Measurements from ENCODE around the gene ADAP1. TPM values are rescaled to one million over a fixed set of nuclear protein-coding genes. Genes with fewer than 3 reads are reported as not detected.

ADAP1 gene
- total and polyA plus RNA-seq, 3 experiments from 2014 or later, result 37.7 to 77.3 (median 67.7) TPM

DNA sequence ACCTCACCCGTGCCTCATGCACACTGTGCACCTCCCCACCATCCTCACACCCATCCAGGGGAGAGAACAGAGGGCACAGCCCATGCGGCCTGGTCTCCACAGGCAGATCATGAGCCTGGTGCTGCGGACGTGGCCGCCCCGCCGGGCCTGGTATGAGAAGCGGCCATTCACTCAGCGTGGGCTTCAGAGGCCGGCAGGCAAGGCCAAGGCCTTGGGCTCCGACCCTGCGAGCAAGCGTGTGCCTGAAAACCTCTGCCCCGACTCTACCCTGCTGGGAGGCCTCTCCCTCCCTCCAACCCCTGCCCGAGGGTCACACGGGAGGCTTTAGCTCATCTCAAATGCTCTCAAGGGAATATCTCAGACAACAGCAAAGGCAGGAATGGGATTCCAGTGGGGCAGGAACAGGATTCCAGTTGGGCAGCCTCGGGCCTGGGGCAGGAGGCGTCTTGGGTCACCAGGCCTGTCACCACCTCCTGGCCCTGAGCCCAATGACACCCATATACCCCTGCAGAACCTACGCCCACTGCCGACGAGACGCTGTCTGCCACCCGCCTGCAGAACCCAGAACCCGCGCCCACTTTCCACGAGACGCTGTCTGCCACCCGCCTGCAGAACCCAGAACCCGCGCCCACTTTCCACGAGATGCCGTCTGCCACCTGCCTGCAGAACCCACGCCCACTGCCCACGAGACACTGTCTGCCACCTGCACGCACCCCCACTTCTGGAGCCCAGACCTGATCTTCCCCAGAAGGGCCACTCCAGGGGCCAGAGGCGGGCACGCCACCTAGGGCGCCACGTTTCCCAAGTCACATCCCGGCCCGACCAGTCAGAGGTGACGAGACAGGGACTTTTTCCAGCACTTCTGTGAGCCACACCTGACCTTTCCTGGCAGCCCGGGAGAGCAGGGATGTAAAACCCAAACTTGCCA, 38.9 kb downstream of the ADAP1 start:
- Mint-ChIP-seq H3K4me1 (peaks cover 13 to 19% (median 16%) of the 10 kb centered on the region in 3 donors), H3K27me3 (no peaks in the 10 kb centered on the region), H3K9me3 (no peaks in the 10 kb centered on the region), H3K4me3 (no peak overlapping the region), H3K36me3 (peaks cover 0 to 1% (median 0%) of the 10 kb centered on the region in 3 donors), H3K27ac (peak overlapping the region in 5 of 8 donors; percentile 17 to 86 (median 52))
- H3K27ac ChIP-seq (ENCODE audit: low read depth, low read length), result no peak overlapping the region
- H3K36me3 ChIP-seq (ENCODE audit: insufficient read depth, low read length), result no peaks in the 10 kb centered on the region
- ChIA-PET POLR2A (no interaction called here), CTCF (no interaction called here)
- DNase-seq, result no peak
- peaks cover under 1% of the 10 kb centered on the region for H3K4me1 ChIP-seq (ENCODE audit: insufficient read depth, low read length)
- no peaks in the 10 kb centered on the region for H3K27me3 ChIP-seq (ENCODE audit: insufficient read depth, low read length, poor library complexity, severe bottlenecking)
- no peaks in the 10 kb centered on the region for H3K9me3 ChIP-seq (ENCODE audit: low read length)
- no peak overlapping the region for H3K4me3 ChIP-seq (ENCODE audit: low read length)

GRCh38 chr7:914521-915194, 39.8 kb downstream of the ADAP1 start:
- Histone ChIP-seq H3K27ac (ENCODE audit: low read depth, low read length) (no peak overlapping the region), H3K27me3 (ENCODE audit: insufficient read depth, low read length, poor library complexity, severe bottlenecking) (no peaks in the 10 kb centered on the region), H3K4me1 (ENCODE audit: insufficient read depth, low read length) (peaks cover 9% of the 10 kb centered on the region), H3K4me3 (ENCODE audit: low read length) (no peak overlapping the region), H3K9me3 (ENCODE audit: low read length) (no peaks in the 10 kb centered on the region), H3K36me3 (ENCODE audit: insufficient read depth, low read length) (no peaks in the 10 kb centered on the region)
- no peaks in the 10 kb centered on the region for H3K9me3 Mint-ChIP-seq
- DNase-seq, result no peak
- peak overlapping the region in 1 of 8 donors; percentile 17 for H3K27ac Mint-ChIP-seq
- H3K4me3 Mint-ChIP-seq, result no peak overlapping the region
- ChIA-PET POLR2A (no interaction called here), CTCF (no interaction called here)
- no peaks in the 10 kb centered on the region for H3K27me3 Mint-ChIP-seq
- H3K4me1 Mint-ChIP-seq, result peaks cover 19 to 25% (median 20%) of the 10 kb centered on the region in 3 donors
- H3K36me3 Mint-ChIP-seq, result peaks cover 0 to 1% (median 0%) of the 10 kb centered on the region in 3 donors

DNA sequence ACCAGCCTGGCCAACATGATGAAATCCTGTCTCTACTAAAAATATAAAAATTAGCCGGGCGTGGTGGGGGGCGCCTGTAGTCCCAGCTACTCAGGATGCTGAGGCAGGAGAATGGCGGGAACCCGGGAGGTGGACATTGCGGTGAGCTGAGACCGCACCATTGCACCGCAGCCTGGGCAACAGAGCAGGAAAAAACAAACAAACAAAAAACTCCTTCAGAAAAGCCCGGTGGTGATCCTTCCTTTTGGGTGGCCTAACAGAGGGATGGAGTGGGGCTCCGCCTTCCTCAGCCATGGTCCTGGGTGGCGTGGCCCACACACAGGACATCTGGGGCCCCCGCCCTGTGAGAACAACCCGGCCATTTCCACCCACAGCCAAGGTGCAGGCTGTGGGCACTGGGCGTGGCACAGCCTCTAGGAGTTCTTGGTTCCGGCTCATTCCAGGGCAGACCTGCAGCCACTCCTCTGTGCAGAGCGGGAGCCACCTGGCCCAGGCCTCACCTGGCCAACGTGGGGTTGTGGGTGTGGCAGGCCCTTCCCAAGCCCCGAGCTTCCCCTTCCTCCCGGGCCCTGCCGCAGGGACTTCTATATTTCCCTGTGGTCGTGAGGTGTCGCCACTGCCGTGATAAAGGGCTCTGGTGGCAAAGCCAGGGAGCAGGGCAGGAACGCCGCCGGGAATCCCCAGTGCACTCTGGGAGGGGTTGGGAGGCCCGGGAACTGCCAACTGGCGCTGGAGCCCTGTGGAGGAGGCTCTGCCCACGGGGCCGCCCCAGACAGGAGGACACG, 40.6 kb downstream of the ADAP1 start:
- POLR2A ChIA-PET, result no interaction called here
- CTCF ChIA-PET, result no interaction called here

DNA sequence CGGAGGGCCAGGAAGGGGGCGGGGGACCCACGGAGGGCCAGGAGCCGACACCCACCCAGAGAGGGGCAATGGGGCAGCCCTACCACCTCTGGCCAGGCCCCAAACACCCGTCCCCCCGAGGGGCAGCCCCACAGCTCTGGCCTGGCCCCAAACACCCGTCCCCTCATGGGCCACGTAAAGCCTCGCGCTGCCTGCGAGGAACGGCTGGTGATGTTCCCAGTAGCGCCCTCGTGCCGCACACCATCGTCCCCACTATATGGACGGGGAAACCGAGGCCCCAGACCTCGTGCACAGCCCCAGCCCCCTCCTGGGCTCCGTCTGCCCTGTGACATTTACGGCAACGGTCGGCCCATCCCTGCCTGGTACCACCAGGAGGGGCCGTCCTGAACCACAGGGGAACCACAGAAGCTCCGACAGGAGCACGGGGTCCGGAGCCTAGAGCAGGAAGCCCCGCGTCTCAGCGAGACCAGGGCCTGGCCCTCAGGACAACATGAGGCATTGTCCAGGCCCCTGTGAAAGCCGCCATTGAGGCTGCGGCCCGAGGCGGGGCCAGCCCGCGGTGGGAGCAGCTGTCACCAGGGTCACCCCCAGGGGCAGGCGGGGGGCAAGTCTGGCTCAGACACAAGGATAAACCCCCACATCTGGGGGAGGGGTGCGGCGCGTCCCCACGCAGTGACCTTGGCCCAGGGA, 42.5 kb downstream of the ADAP1 start:
- CTCF ChIA-PET, result no interaction called here
- Mint-ChIP-seq H3K9me3 (no peaks in the 10 kb centered on the region), H3K4me1 (peaks cover 12 to 23% (median 16%) of the 10 kb centered on the region in 3 donors), H3K27me3 (no peaks in the 10 kb centered on the region), H3K27ac (no peak overlapping the region), H3K36me3 (no peaks in the 10 kb centered on the region), H3K4me3 (no peak overlapping the region)
- H3K9me3 ChIP-seq (ENCODE audit: low read length), result no peaks in the 10 kb centered on the region
- H3K27me3 ChIP-seq (ENCODE audit: insufficient read depth, low read length, poor library complexity, severe bottlenecking), result no peaks in the 10 kb centered on the region
- POLR2A ChIA-PET, result no interaction called here
- no peak for DNase-seq
- no peaks in the 10 kb centered on the region for H3K36me3 ChIP-seq (ENCODE audit: insufficient read depth, low read length)
- no peak overlapping the region for H3K27ac ChIP-seq (ENCODE audit: low read depth, low read length)
- no peak overlapping the region for H3K4me3 ChIP-seq (ENCODE audit: low read length)
- peaks cover 13% of the 10 kb centered on the region for H3K4me1 ChIP-seq (ENCODE audit: insufficient read depth, low read length)

More for the DNA sequence above, 40.6 kb downstream of the ADAP1 start:
- no peaks in the 10 kb centered on the region for H3K9me3 Mint-ChIP-seq
- H3K36me3 Mint-ChIP-seq, result no peaks in the 10 kb centered on the region
- peaks cover 13% of the 10 kb centered on the region for H3K4me1 ChIP-seq (ENCODE audit: insufficient read depth, low read length)
- H3K4me1 Mint-ChIP-seq, result peaks cover 15 to 22% (median 18%) of the 10 kb centered on the region in 3 donors
- no peak overlapping the region for H3K4me3 ChIP-seq (ENCODE audit: low read length)
- DNase-seq, result no peak
- H3K27ac Mint-ChIP-seq, result peak overlapping the region in 3 of 8 donors; percentile 33 to 62 (median 46)
- no peak overlapping the region for H3K27ac ChIP-seq (ENCODE audit: low read depth, low read length)
- no peak overlapping the region for H3K4me3 Mint-ChIP-seq
- no peaks in the 10 kb centered on the region for H3K9me3 ChIP-seq (ENCODE audit: low read length)
- no peaks in the 10 kb centered on the region for H3K27me3 ChIP-seq (ENCODE audit: insufficient read depth, low read length, poor library complexity, severe bottlenecking)
- no peaks in the 10 kb centered on the region for H3K36me3 ChIP-seq (ENCODE audit: insufficient read depth, low read length)
- no peaks in the 10 kb centered on the region for H3K27me3 Mint-ChIP-seq

- H3K4me1 ChIP-seq (ENCODE audit: insufficient read depth, low read length), result peaks cover 13% of the 10 kb centered on the region
- no peaks in the 10 kb centered on the region for H3K36me3 ChIP-seq (ENCODE audit: insufficient read depth, low read length)
- no peak for DNase-seq
- CTCF ChIA-PET, result interaction anchor here (1.5 to 3.2 kb wide), 4 partner anchors 15 to 154 kb away, joined by 3 to 22 read pairs (median 10); no protein-coding TSS in a partner anchor
- no peaks in the 10 kb centered on the region for H3K9me3 ChIP-seq (ENCODE audit: low read length)
- no peak overlapping the region for H3K4me3 ChIP-seq (ENCODE audit: low read length)
- no peak overlapping the region for H3K27ac ChIP-seq (ENCODE audit: low read depth, low read length)
- Mint-ChIP-seq H3K4me1 (peaks cover 7 to 18% (median 12%) of the 10 kb centered on the region in 3 donors), H3K27ac (no peak overlapping the region), H3K9me3 (no peaks in the 10 kb centered on the region), H3K27me3 (no peaks in the 10 kb centered on the region), H3K36me3 (no peaks in the 10 kb centered on the region), H3K4me3 (no peak overlapping the region)
- POLR2A ChIA-PET, result no interaction called here
- H3K27me3 ChIP-seq (ENCODE audit: insufficient read depth, low read length, poor library complexity, severe bottlenecking), result no peaks in the 10 kb centered on the region
Observed at GRCh38 chr7:910931-911431, 43.5 kb downstream of the ADAP1 start.

DNA sequence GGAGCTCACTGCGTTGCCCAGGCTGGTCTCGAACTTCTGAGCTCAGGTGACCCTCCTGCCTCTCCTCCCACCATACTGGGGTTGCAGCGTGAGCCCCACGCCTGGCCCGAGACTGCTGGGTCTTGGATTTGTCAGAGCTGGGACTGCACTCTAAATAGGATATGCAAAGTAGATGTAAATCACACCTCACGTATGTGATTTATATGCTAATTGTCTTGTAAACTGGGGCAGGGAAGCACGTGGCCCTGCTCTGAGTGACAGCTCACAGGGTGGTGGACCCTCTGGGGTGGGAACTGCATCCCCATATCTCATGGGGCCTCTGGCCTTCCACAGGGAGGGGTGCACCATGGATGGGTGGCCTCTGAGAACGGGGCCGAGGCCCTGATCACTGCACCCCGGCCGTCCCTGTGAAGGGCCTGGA, 44.0 kb downstream of the ADAP1 start:
- no peaks in the 10 kb centered on the region for H3K36me3 ChIP-seq (ENCODE audit: insufficient read depth, low read length)
- H3K4me1 ChIP-seq (ENCODE audit: insufficient read depth, low read length), result peaks cover 13% of the 10 kb centered on the region
- H3K27ac ChIP-seq (ENCODE audit: low read depth, low read length), result no peak overlapping the region
- Mint-ChIP-seq H3K36me3 (no peaks in the 10 kb centered on the region), H3K27me3 (no peaks in the 10 kb centered on the region), H3K9me3 (no peaks in the 10 kb centered on the region), H3K4me1 (peaks cover 4 to 12% (median 11%) of the 10 kb centered on the region in 3 donors), H3K27ac (peak overlapping the region in 5 of 8 donors; percentile 11 to 82 (median 79)), H3K4me3 (peak overlapping the region in 6 of 7 donors; percentile 49 to 84 (median 59))
- POLR2A ChIA-PET, result no interaction called here
- CTCF ChIA-PET, result interaction anchor here (0.7 to 3.9 kb wide), 6 partner anchors 16 to 155 kb away, joined by 3 to 22 read pairs (median 10); no protein-coding TSS in a partner anchor
- no peak overlapping the region for H3K4me3 ChIP-seq (ENCODE audit: low read length)
- no peaks in the 10 kb centered on the region for H3K27me3 ChIP-seq (ENCODE audit: insufficient read depth, low read length, poor library complexity, severe bottlenecking)
- no peaks in the 10 kb centered on the region for H3K9me3 ChIP-seq (ENCODE audit: low read length)
- DNase-seq, result no peak
